Activated gamma-delta T cell (primary cell): ENCODE data around the gene KRTAP4-5.
"Not testable (repeated sequence)": the region's sequence is repeated elsewhere in the genome, so short reads cannot be mapped to it uniquely, and the experiment has no call there.

ENCODE experiments used
- DNase-seq: peaks from one replicate; lab custom pipeline; 2025; lab: John Stamatoyannopoulos, UW

The KRTAP4-5 gene

DNA sequence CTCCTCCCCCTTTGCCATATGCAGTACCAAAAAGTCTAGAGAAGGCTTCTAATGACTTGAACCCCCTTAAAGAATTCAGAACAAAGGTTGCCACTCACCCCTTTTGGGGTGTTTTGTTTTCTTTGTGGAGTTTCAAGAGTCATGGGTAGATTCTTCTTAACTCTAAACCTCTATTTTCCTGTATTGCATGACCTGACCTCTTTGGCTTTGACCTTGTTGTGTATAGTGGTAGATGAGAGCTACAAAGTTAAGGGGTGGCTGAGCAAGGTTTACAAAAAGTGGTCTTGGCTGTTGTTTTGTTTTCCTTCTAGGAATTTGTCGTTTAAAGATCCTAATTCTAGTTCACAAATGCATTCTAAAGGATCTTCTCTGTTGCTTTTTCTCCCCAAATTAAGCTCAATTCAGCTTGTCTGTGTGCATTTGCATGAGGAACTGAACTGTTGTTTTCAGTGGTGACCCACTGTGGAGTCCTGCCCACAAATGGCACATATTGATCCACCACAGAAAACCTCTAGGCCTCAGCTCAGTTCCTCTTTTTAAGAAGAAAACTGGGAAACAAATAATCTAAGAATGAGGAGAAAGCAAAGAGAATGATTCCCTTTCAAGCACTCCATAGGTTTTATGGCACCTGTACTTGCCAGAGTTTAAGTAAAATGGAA lies 40.8 kb downstream of the KRTAP4-5 start:
- DNase-seq = not testable (repeated sequence)

DNA sequence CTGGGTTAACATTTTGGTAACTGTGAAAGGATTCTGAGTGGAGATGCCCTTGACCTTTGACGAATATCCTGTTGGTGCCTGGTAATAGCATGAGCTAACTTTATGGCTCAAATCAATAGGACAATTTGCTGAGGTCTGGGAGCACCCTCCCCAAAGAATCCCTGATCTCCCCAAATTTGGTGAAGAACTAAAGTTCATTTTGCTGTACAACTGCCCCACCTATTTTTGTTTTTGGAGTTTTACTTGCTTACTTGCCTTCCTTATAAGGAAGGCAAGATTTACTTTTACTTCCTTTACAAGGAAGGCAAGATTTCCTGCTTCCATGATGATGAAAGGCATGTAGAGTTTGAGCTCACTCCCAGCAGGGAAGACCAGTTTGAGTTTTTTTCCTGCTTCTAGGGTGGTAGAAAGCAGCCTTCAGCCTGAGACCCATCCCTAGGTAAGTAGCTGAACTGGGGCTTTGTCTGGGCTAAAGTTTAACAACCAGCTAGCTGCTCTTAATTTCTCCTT lies 41.6 kb downstream of the KRTAP4-5 start:
- no peak for DNase-seq

DNA sequence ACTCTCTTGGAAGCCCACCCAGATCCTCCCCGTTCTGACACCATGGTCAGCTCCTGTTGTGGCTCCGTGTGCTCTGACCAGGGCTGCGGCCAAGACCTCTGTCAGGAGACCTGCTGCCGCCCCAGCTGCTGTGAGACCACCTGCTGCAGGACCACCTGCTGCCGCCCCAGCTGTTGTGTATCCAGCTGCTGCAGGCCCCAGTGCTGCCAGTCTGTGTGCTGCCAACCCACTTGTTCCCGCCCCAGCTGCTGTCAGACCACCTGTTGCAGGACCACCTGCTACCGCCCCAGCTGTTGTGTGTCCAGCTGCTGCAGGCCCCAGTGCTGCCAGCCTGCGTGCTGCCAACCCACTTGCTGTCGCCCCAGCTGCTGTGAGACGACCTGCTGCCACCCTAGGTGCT lies 44.3 kb downstream of the KRTAP4-5 start, which contains the start of gene KRTAP4-9:
TSS of gene KRTAP4-9 (plus strand) at position 43 of the 400 bp plus-strand sequence. CDS start at position 43, 0 bp downstream.
- not testable (repeated sequence) for DNase-seq

DNA sequence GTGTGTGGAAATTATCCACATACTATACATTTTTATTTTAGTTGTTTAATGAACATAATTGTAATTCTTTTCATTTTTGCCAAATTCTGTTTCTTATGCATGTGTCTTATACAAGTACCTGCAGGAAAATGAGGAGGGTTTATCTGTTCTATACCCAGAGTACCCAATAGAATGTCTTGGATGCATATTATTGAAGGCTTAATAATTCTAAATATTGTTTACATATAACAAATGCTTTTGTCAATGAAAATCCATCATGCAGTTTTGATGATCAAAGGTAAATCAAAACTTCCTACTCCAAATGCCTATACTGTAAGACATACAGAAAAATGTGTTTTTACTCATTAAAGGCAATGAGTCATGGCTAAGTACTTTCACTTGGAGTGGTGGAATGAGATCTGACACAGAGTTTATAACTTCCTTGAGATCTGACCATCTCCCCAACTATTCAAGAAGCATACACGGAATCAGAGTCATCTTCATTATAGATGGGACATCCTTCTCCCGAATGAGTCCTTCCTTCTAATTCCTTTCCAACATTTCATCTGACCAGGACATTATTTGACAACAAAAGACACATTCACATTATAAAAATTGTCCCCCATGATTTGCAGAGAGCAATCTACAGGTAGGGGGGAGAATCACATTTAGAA lies 45.1 kb downstream of the KRTAP4-5 start:
- DNase-seq = not testable (repeated sequence)

DNA sequence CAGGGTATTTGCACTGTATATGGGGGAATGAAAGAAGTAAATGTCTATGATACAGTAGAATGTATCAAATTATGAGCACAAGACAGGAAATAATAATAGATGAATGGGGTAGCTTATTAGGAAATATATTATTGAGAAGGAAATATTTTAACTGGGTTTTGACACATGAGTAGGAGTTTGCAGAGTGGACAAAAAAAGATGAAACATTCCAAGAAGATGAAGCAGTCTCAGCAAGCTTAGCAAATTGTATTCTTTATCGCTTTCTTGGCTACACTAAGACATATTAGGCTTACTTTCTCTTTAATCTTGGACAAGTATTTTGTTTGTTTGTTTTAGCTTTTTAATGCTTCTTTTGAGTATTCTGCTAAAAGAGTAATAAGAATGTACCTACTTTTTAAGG lies 45.7 kb downstream of the KRTAP4-5 start:
- DNase-seq = no peak

DNA sequence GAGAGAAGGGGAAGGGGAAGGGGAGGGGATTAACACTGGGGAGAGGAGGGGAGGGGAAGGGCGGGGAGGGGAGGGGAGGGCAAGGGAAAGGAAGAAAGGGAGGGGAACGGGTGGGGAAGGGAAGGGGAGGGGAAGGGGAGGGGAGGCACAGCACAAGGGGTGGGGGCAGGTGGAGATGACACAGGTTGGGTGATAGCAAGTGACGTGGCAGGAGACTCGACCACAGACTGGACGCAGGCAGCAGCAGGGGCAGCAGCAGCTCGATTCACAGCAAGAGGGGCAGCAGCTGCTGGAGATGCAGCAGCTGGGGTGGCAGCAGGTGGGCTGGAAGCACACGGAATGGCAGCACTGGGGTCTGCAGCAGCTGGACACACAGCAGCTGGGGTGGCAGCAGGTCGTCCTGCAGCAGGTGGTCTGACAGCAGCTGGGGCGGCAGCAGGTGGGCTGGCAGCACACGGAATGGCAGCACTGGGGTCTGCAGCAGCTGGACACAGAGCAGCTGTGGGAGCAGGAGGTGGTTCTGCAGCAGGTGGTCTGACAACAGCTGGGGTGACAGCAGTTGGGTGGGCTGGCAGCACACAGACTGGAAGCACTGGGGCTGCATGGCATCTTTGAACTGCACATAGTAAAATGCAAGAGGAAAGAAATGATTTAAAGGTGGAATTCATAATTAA lies 47.9 kb downstream of the KRTAP4-5 start, which contains the start of gene KRTAP4-16:
TSS of gene KRTAP4-16 (minus strand) at position 624 of the 674 bp plus-strand sequence. CDS start at position 624, 0 bp downstream.
- DNase-seq = no peak

DNA sequence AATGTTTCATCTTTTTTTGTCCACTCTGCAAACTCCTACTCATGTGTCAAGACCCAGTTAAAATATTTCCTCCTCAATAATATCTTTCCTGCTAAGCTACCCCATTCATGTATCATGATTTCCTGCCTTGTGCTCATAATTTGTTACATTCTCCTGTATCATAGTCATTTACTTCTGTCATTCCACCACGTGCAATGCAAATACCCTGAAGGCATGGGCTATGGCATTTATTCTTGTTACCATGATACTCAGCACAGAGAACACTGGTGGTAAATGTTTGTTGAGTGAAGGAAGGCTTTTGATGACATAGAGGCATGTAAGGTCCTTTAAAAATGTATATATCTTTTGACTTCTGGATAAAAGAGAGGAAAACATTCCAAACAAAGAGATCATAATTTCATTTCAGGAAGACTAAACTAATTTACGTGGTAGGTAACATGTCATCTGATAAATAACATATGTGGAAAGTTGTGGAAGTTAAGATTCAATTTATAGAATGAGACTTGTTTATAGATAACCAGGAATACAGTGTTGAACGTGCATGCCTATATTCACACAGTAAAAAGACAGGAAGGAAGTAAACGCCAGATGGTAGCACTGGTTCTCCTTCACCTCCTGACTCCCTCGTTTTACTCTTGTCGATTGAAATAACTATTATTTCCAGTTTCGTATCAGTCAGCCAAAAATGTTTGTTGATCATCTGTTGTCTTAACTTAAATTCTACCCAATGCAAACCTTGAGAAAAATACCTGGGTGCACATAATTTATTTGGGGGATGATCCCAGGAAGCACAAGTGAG lies 49.7 kb downstream of the KRTAP4-5 start:
- not testable (repeated sequence) for DNase-seq
